GM12892 (cell line): ENCODE data around the gene CFAP299.

Source experiments
- DNase-seq: peaks from one replicate; pipeline ENCODE4 v3.0.0; 2011; ENCODE audit not compliant: insufficient read length
- FAIRE-seq: peaks from 2 replicates; lab custom pipeline; 2011; peaks lifted over from hg19 to GRCh38; lab: Jason Lieb, UNC
- POLR2A ChIP-seq: IDR thresholded peaks from 2 replicates; pipeline ENCODE4 v1.6.1; 2011; ENCODE audit warnings: low read depth, low read length, control low read depth
- POLR2AphosphoS5 ChIP-seq: IDR thresholded peaks from 2 replicates; pipeline ENCODE4 v1.6.1; 2011; ENCODE audit warnings: low read depth, low read length, control low read depth
- TAF1 ChIP-seq: IDR thresholded peaks from 2 replicates; pipeline ENCODE4 v1.6.1; 2011; ENCODE audit warnings: low read depth, mild to moderate bottlenecking, control low read depth, low read length, borderline replicate concordance

CFAP299 gene

DNA sequence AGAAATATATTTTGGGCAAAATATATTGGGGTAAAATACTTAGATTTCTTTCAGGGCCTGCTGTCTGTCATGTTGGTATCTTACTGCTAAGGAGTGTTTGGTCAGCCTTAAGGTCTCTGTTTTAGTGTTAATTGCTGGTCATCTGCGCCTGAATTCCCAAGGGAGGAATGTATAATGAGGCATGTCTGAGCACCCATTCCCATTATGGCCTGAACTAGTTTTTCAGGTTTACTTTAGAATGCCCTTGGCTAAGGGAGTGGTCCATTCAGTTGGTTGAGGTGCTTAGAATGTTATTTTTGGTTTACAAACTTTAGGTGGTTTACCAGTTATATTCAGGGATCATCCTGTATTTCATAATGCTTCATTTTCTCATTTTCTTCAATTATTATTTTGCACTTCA, 125.9 kb downstream of the CFAP299 start:
- TF ChIP-seq TAF1 = no peak
- no peak for TF ChIP-seq POLR2AphosphoS5
- TF ChIP-seq POLR2A = no peak
- DNase-seq = no peak
- no peak for FAIRE-seq

DNA sequence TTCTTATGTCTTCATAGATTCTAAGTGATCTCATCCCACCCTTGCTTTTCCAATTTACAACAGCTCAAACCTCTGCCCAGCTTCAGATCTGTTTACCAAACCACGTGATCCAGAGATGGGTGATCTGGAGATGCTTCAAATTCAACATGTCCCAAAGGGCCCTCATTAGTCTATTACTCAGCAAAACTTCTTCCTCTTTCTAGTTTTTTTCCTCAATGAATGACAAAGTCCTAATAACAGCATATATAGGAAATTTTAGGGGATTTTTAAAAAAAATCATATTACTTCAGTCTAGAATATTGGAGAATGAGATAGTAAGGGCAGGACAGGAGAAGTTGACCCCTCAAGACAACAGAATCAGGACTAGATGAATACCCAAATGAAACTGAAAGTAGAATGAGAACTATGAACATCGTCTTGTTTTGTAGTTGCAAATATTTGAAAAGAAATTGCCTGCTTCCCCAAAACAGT, 127.1 kb downstream of the CFAP299 start:
- TF ChIP-seq POLR2A (no peak), POLR2AphosphoS5 (no peak), TAF1 (no peak)
- FAIRE-seq (no peak), DNase-seq (no peak)

GRCh38 chr4:80463509-80463908, 128.0 kb downstream of the CFAP299 start:
- FAIRE-seq (no peak), DNase-seq (no peak)
- no peak for TF ChIP-seq POLR2AphosphoS5

DNA sequence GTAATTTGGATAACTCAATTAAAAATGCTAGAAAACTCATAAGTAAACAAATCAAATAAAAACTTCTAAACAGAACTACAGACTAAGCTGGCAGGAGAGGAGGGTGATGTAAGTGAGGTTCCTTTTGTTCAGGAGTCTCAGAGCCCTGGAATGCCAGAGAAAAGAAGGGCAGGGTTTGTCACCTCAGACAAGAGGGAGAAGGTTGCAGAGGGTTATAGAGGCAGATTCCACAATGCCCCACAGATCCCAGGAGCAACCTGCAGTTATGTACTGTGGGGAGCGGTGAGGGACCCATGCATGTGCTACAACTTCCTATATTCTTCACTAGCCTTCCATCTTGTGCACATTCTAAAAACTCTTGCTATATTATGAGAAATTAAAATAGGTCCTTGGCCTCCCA, 129.7 kb downstream of the CFAP299 start:
- TF ChIP-seq POLR2A (no peak), TAF1 (no peak), POLR2AphosphoS5 (no peak)
- FAIRE-seq = no peak
- DNase-seq = no peak

DNA sequence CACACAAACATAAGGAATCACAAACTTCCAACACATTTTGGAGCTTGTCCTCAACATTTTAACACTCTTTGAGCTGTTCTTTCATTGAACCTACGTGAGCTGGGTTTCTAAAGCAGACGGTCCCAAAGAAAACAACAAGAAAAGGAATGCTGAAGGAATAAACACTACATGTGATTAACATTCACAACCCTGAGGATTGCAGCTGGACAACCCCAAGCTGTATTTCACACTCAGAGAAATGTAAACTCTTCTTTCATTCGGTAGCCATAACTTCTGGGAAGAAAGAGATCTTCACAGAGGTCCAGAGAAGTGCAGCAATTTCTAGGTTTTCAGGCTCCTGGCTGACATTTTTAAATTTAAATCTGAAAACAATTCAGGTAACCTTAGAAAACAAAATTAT, 130.2 kb downstream of the CFAP299 start:
- no peak for TF ChIP-seq POLR2AphosphoS5
- TF ChIP-seq POLR2A = no peak
- TF ChIP-seq TAF1 = no peak
- no peak for DNase-seq
- no peak for FAIRE-seq

GRCh38 chr4:80466618-80467017, 131.1 kb downstream of the CFAP299 start:
- DNase-seq = no peak
- FAIRE-seq = no peak
- TF ChIP-seq TAF1 (no peak), POLR2A (no peak), POLR2AphosphoS5 (no peak)

GRCh38 chr4:80471756-80472155, 136.2 kb downstream of the CFAP299 start:
- DNase-seq (no peak), FAIRE-seq (no peak)
- no peak for TF ChIP-seq POLR2A
- TF ChIP-seq TAF1 = no peak
- TF ChIP-seq POLR2AphosphoS5 = no peak

DNA sequence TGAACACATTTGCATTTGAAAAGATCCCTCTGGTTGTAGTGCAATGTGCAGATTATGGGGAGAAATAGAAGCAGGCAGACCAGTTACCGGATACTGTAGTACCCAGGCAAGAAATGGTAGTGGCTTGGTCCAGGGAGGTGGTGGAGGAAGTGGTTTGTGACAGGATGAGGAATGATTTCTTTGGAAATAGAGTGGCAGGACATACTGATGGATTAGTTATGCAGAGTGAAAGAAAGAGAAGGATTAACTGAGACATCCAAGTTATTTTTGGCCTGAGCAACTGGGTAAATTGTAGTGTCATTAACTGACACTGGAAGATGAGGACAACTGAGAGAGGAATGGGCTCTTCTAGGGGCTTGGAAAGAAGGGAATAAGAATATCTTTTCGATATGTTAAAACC, 139.7 kb downstream of the CFAP299 start:
- FAIRE-seq (no peak), DNase-seq (no peak)
- no peak for TF ChIP-seq POLR2A
- no peak for TF ChIP-seq POLR2AphosphoS5
- no peak for TF ChIP-seq TAF1

DNA sequence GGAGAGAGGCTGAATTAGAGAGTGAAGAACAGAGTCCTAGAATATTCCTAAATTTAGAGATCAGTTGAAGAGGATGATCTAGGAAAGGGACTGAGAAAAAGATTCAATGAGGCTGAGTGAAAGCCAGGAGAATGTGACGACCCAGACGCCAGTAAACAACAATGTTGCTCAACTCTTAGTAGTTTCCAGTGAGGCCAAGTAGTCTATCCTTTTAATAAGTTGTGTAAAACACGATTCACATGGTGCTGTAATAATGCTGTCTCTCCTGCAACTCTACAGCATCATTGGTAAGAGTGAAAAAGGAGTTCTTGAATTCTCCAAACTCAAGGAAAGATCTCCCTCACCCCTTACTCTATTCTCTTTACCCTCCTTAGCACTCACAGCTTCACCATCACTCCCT, 140.3 kb downstream of the CFAP299 start:
- DNase-seq (no peak), FAIRE-seq (no peak)
- TF ChIP-seq POLR2AphosphoS5 (no peak), POLR2A (no peak), TAF1 (no peak)

DNA sequence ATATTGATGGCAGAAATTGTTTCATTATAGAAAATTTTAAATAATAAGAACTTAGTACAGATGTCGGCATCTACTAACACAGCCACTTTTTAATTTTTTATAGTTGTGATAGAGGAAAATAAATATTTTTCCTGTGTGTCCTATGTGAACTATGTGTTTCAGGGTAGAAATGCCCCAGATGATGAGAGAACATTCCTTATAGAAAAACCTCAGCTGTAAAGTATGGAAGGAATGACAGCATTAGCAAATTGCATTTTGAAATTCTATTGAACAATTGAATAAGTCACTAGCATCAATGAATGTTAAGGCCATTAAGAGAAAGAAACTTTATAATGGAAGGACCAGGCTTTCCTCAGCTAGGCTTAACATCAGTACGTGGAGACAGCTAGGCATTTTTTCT, 149.2 kb downstream of the CFAP299 start:
- no peak for DNase-seq
- TF ChIP-seq POLR2A (no peak), POLR2AphosphoS5 (no peak), TAF1 (no peak)
- FAIRE-seq = no peak

DNA sequence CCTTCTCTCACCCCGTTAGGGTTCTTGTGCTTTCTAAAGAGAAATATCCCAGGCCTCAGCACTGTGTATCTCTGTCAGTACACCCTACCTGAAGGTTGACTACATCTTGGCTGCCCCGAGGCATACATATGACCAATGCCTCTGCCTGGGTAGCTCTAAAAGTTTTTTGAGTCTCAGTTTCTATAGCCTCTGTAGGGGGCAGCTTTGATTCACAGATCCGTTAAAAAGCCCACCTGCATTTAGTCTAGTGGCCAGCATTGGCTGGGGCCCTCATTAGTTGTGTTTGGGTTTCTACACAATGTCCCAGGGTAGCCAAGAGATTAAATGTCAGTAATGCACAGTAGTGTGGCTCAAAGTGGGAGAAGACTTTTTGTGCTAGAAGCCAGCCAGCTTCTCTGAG, 151.1 kb downstream of the CFAP299 start:
- no peak for TF ChIP-seq POLR2A
- FAIRE-seq = no peak
- no peak for DNase-seq

DNA sequence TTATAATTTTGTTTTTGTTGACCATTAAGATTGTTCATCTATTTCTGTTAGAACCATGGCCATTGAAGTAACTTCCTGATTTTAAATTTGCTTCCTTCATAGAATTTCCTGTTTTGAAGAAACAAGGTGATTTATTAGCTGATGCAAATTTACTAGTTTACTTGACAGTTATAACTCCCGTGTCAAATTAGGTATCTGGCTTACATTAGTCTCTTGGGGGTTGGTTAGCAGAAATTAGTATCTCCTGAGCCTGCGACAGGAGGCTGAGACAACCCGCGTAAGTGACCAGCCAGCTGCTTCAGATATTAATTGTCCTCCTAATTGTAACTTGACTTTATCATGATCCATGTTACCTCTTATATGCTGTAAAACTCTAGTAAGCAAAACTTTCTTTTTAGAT, 154.3 kb downstream of the CFAP299 start:
- no peak for DNase-seq
- no peak for TF ChIP-seq TAF1
- FAIRE-seq = no peak

DNA sequence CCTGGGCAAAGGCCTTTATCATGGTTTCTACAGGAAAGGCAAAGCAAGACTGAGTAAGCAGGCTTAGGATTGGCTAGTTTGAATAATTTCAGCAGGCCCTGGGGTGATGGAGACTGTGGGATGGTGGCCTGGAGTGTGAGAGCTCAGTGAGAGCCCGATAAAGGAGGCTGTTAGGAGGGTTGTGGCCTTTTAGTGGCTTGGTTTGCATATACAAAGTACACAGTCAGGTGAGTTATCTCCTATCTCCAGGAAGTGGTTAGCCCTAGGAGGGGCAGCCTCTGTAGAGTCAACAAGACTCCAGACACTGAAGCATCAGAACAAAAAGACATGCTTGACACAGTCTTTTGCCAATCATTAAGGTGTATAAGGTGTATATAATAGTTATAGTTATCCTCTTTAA, 157.2 kb downstream of the CFAP299 start:
- DNase-seq = no peak
- FAIRE-seq = no peak
- TF ChIP-seq POLR2AphosphoS5 = no peak
- TF ChIP-seq POLR2A = no peak
- TF ChIP-seq TAF1 = no peak

DNA sequence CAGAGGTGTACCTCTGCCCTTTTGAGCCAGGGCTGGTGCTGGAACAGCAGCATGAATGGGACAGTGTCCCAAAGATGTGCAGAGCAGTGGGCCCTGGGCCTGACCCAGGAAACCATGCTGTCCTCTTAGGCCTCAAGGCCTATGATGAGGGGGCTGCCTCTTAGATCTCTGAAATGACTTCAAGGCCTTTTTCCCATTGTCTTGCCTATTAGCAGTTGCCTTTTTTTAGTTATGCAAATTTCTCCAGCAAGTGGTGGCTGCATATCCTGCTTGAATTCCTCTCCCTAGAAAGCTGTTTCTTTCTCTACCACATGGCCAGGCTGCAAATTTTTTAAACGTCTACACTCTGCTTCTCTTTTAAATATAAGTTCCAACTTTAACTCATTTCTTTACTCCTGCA, 160.3 kb downstream of the CFAP299 start:
- TF ChIP-seq POLR2A = no peak
- TF ChIP-seq POLR2AphosphoS5 = no peak
- no peak for TF ChIP-seq TAF1
- FAIRE-seq (no peak), DNase-seq (no peak)
